HG02973 (cell line): ENCODE measurements around the gene CDK11B.

Experiments
- ATAC-seq: cut with Tn5 transposase; IDR thresholded peaks from one replicate; pipeline ENCODE4 v1.9.1; 2021; ENCODE audit warnings: moderate library complexity; ENCODE audit not compliant: unreplicated experiment

CDK11B gene

DNA sequence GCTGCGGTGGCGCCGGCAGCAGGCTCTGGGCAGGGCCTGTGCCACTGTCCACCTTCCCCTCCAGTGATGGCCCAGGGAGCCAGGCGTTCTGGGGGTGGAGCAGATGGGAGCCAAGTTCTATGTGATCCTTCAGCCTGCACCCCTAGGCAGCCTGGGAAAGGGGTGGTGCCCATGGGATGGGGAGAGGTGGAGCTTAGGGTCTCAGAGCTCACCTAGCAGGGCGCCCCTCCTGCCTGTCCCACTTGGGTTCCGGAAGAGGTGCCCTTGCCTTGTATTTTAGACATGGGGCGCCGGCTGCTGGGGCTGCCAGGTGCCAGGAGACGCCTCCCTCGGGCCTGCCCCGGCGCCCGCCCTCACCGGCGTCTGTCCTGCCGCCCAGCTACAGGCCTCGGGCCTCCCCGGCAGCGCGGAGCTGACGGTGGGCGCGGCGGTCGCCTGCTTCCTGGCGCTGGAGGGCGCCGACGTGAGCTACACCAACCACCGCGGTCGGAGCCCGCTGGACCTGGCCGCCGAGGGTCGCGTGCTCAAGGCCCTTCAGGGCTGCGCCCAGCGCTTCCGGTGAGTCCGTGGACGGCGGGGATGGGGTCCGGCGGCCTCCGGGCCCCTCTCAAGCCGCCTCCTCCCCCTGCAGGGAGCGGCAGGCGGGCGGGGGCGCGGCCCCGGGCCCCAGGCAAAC lies 29.9 kb downstream of the CDK11B start:
- ATAC-seq = no peak

DNA sequence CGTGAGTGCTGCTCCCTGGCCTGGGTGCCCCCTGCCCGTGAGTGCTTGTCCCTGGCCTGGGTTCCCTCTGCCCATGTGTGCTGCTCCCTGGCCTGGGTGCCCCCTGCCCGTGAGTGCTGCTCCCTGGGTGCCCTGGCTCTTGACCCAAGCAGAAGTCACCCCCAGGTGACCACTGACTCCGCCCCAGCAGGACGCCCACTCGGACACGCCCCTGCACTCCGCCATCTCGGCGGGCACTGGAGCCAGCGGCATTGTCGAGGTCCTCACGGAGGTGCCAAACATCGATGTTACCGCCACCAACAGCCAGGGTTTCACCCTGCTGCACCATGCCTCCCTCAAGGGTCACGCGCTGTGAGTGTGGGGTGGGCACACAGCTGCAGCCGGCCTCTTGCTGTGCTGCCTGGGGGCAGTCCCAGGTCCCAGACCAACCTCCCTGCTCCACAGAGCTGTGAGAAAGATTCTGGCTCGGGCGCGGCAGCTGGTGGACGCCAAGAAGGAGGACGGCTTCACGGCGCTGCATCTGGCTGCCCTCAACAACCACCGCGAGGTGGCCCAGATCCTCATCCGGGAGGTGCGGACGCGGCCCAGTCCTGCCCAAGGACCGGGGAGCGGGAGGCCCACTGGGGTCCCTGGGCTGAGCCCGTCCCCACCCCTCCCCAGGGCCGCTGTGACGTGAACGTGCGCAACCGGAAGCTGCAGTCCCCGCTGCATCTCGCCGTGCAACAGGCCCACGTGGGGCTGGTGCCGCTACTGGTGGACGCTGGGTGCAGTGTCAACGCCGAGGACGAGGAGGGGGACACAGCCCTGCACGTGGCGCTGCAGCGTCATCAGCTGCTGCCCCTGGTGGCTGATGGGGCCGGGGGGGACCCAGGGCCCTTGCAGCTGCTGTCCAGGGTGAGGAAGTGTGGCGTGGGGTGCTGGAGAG lies 30.7 kb downstream of the CDK11B start:
- no peak for ATAC-seq

DNA sequence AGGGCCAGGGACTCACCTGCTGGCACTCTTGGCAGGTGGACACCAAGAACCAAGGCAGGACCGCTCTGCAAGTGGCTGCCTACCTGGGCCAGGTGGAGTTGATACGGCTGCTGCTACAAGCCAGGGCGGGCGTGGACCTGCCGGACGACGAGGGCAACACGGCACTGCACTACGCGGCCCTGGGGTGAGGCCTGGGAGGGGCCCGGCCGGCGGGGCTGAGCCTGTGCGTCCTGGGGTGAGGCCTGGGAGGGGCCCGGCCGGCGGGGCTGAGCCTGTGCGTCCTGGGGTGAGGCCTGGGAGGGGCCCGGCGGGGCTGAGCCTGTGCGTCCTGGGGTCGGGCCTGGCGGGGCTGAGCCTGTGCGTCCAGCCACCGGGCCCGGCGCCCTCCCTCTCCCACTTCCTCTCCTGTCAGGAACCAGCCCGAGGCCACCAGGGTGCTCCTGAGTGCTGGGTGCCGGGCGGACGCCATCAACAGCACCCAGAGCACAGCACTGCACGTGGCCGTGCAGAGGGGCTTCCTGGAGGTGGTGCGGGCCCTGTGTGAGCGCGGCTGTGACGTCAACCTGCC lies 31.5 kb downstream of the CDK11B start:
- no peak for ATAC-seq

DNA sequence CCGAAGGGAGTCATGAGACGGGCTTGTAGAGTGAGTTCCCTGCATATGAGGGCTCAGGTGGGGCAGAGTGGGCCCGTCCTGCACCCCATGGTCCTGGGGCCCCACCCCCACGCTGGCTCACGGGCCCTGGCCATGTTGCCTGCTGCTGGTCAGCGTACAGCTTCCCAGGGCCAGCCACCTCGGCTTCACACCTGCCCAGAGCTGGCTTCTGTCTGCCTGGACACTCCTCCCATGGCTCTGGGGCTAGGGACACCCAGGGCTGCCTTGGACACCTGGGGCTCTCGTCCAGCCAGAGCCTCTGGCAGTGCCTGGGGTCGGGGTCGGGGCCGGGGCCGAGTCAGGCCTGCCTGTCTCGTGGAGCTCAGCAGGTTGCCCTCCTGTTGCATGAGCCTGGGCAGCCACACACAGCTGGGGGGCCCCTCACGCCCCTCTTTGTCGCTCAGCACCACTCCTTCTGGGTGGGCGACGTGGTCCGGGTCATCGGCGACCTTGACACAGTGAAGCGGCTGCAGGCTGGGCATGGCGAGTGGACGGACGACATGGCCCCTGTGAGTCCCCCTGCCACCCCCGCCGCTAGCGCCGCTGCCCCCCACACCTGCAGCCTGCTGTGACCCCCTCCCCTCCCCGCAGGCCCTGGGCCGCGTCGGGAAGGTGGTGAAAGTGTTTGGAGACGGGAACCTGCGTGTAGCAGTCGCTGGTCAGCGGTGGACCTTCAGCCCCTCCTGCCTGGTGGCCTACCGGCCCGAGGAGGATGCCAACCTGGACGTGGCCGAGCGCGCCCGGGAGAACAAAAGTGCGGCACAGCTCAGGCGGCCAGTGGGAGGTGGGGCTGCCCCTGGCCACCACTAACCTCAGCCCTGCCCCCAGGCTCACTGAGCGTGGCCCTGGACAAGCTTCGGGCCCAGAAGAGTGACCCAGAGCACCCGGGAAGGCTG lies 32.3 kb downstream of the CDK11B start:
- ATAC-seq = no peak

DNA sequence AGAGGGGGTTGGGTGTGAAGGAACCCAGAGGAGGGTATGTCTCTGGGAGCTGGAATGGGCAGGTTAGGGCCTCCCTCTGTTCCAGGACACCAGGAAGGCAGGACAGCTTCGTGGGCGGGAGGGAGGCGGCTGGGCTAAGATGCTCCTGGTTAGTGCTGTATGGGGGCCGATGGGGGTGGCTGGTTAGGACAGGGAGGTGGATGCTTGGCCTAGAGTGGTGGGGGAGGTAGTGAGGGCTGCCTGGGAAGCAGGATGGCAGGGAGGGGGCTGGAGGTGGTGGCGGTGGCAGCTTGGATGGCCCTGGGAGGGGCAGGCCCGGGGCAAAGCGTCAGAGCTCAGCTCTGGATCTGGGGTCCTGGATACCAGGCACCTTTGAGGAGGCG lies 33.0 kb downstream of the CDK11B start:
- ATAC-seq = no peak

DNA sequence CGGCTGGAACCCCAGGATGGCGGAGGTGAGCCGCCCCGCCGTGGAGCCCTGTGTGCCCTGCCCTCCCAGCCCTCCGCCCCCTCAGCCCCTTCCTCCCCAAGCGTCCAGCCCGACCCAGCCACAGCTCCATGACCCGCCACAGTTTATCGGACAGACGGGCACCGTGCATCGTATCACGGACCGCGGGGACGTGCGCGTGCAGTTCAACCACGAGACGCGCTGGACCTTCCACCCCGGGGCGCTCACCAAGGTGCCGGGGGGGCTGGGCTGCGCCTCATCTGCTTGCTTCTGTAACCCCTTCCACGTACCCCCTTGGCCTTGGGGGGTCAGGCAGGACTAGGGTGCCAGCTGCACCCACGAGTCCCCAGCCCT lies 33.4 kb downstream of the CDK11B start:
- ATAC-seq = no peak

DNA sequence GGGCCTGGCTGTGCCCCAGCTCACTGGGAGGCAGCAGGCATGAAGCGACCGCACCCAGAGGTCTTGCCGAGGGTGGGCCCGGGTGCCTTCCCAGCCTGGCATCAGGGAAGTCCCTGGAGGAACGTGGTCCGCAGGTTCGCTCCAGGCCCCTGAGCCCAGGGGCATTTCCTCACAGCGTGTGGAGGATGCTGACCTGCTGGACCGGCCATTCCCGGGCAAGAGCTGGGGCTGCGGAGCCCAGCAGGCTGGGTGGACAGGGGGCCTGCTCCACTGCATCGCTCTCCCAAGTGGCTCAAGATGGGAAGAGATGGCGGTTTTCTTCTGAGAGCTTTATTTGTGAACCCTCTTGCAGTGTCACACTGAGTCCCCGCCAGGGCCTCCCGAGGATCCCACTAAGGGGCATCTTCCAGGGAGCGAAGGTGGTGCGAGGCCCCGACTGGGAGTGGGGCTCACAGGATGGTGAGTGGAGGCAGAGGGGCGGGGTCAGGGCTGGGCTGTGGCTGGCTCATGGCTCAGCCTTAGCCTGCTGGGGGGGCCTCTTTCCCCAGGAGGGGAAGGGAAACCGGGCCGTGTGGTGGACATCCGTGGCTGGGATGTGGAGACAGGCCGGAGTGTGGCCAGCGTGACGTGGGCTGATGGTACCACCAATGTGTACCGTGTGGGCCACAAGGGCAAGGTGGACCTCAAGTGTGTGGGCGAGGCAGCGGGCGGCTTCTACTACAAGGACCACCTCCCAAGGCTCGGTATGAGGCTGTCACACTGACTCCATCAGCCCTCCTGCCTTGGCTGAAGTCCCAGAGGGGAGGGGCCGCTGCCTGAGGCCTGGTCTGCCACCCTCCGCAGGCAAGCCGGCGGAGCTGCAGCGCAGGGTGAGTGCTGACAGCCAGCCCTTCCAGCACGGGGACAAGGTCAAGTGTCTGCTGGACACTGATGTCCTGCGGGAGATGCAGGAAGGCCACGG lies 34.1 kb downstream of the CDK11B start:
- no peak for ATAC-seq

DNA sequence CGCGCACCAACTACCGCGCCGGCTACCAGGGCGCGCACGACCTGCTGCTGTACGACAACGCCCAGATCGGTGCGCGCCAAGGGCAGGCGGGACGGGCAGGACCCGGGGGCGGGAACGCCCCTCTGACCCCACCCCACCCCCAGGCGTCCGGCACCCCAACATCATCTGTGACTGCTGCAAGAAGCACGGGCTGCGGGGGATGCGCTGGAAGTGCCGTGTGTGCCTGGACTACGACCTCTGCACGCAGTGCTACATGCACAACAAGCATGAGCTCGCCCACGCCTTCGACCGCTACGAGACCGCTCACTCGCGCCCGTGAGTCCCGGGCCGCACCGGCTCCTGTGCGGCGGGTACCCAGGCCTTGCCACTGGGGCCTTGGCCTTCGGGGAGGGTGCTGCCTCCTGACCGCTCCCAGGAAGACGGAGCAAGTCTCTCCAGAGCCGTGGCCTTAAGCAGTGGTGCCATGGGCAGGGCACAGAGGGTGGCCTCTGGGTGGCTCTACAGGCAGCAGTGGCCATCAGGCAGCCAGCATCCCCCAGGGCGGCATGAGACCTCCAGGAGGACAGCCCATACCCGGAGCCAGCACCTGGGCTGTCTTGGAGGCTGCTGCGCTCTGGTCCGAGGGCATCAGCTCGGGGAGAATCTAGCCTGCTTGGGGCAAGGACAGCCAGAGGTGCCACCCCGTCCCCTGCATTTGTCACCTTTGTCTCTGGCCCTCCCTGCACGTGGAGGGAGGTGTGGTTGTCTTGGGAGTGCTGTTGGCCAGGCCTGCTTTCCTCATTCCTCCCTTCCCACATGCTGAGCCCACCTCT lies 35.0 kb downstream of the CDK11B start:
- ATAC-seq = no peak

DNA sequence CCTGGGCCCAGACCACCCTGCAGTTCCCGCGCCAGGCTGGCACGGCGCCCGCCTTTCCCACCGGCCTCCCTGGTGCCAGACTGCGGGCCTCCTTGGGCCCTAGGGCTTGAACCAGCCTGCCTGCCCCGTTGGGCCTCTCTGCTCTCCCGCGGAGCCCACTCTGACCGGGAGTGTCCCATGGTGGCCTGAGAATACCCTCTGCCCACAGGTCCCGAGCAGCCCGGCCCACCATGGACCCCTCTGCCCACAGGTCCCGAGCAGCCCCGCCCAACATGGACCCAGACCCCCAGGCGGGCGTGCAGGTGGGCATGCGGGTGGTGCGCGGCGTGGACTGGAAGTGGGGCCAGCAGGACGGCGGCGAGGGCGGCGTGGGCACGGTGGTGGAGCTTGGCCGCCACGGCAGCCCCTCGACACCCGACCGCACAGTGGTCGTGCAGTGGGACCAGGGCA lies 35.6 kb downstream of the CDK11B start:
- no peak for ATAC-seq

DNA sequence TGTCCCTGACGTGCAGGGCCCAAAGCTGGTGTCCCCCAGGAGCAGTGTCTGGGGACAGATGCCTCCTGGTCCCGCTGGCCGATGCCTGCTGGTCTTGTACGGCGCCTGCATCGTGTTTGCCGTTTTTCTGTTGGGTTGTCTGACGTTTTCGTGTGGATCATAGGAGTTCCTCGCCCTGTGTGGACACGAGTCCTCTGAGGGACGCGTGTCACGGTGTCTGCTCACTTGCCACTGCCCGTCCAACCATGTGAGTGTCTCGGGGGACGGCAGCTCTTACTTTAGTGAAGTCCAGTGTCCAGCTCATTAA lies 36.1 kb downstream of the CDK11B start:
- no peak for ATAC-seq

DNA sequence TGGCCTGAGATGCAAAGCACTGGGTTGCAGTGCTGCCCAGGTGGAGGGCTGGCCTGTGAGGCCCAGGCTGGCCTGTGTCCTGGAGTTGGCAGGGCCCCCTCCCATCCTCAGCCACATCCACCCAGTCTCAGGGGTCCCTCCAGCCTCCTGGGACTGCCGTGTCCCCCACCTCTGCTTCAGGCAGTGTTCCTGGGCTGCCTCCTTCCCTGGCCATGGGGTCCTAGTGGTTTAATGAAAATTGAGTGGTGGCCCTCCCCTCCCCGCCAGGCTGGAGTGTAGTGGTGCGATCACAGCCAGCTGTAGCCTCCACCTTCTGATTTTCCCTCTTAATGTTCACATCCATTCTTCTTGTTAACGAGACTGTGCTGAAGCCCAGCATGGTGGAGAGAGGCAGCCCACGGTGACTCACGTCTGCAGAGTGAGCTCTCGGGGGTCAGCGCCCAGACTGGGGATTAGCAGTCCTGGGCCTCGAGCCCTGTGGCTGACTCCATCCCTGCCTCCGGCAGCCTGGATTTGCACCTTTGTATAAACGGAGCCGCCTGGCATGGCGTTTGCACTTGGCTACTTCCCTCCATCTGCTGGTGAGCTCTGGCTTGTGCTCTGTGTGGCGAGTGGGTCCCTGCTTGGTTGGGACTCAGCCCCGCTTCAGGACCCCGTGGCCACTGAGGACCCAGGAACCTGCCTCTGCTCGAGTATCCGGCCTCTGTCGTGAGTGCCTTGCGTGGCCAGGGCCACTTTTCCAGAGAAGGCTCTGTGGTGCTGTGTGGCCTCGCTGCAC lies 36.6 kb downstream of the CDK11B start:
- ATAC-seq = no peak

DNA sequence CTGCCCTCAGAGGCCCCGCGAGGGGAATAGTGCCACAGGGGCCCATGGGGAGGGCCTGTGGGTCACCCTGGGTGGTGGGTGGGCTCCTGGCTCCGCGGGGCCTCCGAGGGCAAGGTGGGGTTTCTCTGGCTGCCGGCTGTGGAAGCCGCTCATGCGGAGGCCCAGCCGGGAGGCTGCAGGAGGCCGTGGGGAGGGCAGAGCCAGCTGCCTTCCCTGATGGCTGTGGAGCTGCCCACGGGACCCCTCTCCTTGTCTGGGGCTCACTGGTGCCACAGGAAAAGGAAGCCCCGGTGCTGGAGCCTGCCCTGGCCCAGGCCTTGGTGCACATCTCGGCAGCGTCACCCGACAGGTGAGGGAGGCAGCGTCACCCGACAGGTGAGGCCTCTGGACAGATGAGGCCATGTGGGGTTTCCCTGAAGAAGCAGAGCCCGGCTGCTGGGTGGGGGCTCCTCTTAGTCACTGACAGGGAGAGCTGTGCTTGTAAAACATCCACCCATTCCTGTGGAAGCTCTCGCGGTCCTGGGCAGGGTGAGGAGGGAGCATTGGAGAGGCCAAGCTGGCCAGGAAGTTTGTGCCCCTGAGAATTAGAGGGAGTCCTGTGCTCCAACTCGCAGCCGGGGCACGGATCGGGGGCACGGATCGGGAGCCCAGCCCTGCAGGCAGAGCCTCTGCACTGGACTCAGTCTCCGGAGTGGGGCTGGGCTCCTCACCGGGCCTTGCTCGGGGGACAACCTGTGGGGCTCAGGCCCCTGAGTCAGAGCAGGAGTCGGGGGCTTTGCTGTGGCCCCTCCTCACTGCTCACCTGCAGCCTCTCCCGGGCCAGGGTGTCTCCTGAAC lies 37.4 kb downstream of the CDK11B start:
- no peak for ATAC-seq

DNA sequence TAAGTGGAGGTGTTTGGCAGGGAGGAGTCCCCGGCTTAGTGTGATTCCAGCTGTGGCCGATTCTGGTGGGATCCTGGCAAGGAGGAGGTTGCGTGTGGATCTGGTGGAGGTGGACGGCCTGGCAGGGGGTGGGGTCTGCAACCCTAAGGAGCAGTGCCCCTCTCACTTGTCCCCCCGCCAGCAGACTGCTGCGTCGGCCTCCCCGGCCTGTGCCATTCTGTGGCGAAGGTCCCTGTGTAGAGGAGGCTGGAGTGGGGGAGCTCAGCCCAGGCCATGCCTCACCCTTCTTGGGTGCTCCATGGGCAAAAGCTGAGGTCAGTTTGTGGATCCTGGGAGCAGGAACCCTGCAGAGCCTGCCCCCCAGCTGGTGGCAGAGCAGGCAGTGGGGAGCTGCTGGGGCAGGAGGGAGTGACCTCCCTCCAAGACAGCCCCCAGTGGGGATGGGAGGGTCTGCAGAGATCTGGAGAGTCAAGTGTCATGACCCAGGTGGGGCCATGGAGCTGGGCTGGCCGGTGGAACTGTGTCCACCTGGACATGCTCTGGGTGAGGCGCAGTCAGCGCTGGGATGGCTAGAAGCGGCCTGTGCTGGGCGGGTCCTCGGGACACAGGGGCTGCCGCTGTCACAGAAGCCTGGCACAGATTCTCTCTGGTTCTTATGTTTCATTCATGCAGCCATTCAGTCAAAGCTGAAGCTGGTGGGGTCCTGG lies 38.2 kb downstream of the CDK11B start:
- no peak for ATAC-seq

DNA sequence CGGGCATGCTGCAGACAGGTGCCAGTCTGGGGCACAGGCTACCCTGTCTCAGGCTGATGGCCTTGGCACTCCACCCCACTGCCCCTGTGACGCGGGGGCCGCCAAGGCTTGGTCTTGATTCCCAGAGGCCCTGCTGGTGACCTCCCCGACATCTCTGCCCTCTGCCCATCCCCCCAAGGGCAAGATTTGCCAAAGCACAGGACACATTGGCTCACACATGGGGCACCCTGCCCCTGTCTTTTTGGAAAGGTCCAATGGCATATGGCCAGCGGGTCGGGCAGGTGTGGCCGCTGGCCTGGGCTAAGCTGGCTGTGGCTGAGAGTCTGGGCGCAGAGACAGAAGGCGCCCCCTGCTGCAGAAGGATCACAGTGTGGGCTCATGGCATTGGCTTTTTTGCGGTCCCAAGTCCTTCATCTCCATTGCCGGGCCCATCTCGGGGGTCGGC lies 38.9 kb downstream of the CDK11B start:
- no peak for ATAC-seq

DNA sequence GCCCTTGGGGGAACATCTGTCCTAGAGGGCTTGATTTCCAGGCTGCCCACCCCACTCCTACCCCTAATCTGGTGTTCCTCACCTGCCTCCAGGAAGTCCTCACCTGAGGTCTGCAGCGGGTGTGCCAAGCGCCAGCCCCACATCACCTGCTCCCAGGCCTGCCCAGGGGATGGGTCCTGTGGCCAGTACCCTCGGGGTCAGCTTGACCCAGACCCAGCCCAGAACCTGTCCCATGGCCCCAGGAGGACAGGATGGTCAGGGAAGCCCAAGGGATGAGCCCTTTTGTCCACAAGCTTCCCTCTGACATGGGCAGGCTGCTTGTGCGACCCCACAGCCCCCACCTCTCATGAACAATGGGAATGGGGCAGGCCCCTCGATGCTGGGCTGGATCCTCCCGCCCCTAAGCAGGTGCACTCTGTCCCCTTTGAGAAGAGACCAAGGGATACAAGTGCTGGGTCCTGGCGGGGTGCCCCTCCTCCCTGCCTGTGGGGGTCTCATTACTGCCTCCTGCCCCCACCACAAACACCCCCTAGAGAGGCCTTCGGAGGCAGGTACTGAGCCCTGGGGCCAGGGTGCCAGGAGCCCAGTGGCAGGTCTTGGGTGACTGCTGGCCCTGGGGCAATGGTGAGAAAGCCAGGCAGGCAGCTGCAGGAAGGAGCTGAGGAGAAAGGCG lies 40.3 kb downstream of the CDK11B start:
- no peak for ATAC-seq

DNA sequence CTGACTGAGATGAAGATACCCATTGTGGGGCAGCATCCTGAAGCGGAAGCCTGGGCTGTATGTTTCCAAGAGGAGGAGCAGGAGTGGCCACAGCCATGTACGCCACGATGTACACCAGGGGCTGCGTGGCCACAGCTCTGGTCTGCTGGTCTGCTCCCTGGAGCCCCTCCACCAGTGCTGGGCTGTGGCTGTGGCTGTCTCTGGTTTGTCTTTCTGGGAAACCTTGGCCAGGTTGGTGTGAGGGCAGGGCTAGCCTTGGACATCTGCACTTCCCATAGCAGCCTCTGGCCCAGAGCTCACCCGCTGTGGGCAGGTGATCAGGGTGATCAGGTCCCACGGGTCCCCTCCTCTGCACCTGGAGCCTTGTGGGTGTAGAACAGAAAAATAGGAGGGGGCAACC lies 40.9 kb downstream of the CDK11B start:
- no peak for ATAC-seq
